Measurements from ENCODE around the gene FOXA3.
"Not testable (repeated sequence)": the region's sequence is repeated elsewhere in the genome, so short reads cannot be mapped to it uniquely, and the experiment has no call there.

The FOXA3 gene

GRCh38 chr19:45886427-45887199 is 22.5 kb downstream of the FOXA3 start:
- peak; percentile 88 for DNase-seq (ENCODE audit: low read depth, low spot score)
- H3K27ac ChIP-seq = peak overlapping the region; percentile 83

DNA sequence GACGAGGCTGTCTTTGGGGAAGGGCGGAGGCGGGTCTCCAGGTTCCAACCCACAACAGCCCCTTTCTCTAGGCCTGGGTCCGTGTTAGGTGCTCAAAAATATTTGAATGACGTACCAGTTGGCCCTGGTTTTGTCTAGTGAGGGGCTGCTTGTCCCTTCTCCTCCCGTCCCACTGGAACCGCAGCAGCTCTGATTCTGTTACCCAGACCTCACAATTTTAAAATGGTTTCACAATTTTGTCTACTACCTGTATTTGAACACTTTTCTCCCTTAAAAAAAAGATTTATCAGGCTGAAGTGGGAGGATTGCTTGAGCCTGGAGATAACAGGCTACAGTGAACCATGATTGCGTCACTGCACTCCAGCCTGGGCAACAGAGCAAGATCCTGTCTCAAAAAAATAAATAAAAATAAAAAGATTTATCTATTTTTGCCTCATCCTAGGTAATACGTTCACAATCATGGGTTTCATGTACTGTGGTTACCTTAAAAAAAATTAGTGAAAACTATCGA is 23.1 kb downstream of the FOXA3 start:
- no peak for DNase-seq (ENCODE audit: low read depth, low spot score)
- H3K27ac ChIP-seq = peak overlapping the region; percentile 83

DNA sequence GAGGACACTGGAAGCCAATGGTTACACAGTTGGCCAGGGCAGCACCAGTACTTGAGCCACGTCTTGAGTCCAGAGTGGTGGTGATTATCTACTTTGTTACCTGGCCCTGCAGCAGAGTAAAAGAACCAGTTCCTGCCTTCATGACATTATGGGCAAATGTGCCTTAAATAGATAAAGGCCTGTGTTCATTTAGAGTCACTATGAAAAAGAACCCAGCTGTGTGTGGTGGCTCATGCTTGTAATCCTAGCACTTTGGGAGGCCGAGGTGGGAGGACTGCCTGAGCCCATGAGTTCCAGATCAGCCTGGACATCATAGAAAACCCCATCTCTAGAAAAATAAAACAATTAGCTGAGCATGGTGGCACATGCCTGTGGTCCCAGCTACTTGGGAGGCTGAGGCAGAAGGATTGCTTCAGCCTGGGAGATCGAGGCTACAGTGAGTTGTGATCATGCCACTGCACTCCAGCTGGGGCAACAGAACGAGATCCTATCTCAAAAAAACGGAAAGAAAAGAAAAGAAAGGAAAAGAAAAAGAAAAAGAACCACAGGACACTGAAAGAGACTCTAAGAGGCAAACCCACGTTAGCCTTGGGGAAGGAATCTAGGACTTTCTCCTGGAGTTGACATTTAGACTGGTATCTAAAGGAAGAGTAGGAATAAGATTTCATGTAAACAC is 25.2 kb downstream of the FOXA3 start:
- DNase-seq (ENCODE audit: low read depth, low spot score) = no peak
- H3K27ac ChIP-seq = no peak overlapping the region

GRCh38 chr19:45890877-45891276 is 26.8 kb downstream of the FOXA3 start:
- no peak for DNase-seq (ENCODE audit: low read depth, low spot score)
- H3K27ac ChIP-seq = no peak overlapping the region

DNA sequence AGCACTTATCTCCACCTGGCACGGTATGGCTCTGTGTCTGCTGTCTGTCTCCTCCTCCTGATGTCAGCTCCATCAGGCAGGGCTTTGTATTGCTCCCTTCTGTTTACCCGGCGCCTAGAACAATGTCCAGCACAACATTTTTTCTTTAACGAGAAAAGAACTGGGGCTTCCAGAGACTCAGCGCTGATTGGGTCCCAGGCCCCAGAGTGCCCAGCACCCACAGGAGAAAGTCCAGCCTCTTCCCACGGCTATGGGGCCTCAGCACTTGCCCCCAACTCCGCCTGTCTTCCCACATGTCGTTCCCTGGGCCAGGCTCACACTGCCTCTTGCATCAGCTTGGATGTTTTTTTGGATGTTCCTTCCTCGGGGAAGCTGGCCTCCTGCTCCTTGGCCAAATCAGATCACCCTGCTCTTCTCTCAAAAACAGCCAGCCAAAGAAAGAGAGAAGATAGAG is 31.4 kb downstream of the FOXA3 start:
- no peak overlapping the region for H3K27ac ChIP-seq
- no peak for DNase-seq (ENCODE audit: low read depth, low spot score)

DNA sequence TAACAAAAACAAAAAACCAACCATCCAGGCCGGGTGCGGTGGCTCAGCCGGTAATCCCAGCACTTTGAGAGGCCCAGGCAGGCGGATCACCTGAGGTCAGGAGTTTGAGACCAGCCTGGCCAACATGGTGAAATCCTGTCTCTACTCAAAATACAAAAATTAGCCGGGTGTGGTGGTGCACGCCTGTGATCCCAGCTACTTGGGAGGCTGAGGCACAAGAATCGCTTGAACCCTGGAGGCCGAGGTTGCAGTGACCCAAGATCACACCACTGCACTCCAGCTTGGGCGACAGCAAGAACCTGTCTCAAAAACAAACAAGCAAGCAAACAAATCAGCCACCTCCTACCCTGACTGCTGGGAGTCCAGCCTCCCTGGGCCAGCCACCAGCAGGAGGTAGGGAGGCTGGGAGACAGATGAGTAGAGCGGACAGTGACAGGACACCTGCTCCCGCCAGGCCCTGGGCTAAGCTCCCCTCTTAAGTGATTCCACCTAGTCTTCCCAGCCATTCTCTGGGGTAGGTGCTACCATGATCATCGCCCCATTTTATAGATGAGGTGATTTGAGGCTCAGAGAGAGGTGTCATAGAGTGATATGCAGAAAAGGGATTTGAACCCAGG is 32.0 kb downstream of the FOXA3 start:
- not testable (repeated sequence) for H3K27ac ChIP-seq; DNase-seq (ENCODE audit: low read depth, low spot score)

- no peak for DNase-seq (ENCODE audit: low read depth, low spot score)
Measured at GRCh38 chr19:45897261-45897812, 33.2 kb downstream of the FOXA3 start.

GRCh38 chr19:45899253-45899652 is 35.1 kb downstream of the FOXA3 start:
- H3K27ac ChIP-seq = no peak overlapping the region
- DNase-seq (ENCODE audit: low read depth, low spot score) = no peak

More at GRCh38 chr19:45897261-45897812, 33.2 kb downstream of the FOXA3 start:
- no peak overlapping the region for H3K27ac ChIP-seq

DNA sequence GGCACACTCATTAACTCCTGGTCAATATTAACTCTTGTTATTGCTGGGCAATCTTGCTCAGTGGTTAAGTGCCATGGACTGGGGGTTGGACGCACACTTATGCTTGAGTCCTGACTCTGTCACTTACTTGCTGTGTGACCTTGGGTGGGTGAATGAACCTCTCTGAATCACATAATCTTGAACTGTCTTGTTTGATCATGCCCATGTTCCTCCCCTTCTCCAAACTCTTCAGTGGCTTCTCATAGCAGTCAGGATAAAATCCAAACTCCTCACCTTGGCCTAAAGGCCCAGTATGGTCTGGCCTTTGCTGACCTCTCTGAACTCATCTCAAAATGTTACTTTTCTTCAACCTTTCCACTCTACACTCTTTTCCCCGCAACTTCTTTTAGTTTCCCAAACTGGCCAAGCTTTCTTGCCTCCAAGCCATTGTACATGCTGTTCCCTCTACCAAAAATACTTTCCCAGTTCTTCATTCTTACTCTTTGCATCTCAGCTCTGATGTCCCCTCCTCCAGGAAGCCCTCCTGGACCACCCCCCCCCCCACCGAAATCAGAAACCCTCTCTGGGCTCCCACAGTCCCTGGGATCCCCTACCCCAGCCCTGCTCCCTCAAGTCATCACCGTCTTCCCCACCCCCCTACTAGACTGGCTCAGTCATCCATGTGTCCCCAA is 35.9 kb downstream of the FOXA3 start:
- H3K27ac ChIP-seq = no peak overlapping the region

DNA sequence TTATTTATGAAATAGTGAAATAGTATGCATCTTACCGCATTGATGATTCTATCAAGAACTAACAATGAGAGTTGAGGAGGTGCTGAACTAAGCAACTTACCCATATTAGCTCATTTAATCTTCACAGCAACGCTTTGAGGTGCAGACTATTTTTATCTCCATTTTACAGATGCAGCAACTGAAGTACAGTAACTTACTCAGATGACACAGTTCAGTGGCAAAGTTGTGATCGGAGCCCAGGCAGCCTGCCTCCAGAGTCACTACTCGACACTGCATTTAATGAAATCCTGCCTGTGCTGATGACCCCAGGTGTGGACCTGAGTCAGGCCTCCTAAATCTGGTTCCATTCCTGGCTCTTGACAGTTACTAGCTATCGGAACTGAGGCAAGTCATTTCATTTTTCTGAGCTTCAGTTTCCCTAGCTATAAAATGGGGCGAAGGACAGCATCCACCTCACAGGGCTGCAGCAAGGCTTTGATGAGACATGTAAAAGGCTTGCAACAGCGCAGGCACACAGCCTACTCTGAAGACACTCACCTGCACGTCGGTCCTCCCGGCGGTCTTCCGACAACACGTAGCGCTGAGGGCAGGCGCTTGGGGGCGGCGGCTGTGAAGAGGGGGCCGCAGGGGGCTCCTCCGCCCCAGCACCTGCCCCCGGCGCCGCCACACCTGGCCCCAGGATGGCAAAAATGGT is 36.8 kb downstream of the FOXA3 start:
- no peak overlapping the region for H3K27ac ChIP-seq
- no peak for DNase-seq (ENCODE audit: low read depth, low spot score)

More for the DNA sequence above, 35.9 kb downstream of the FOXA3 start:
- DNase-seq (ENCODE audit: low read depth, low spot score) = no peak

GRCh38 chr19:45901432-45901911 is 37.3 kb downstream of the FOXA3 start:
- H3K27ac ChIP-seq = no peak overlapping the region

GRCh38 chr19:45901912-45902650 is 38.0 kb downstream of the FOXA3 start, which contains the start of gene MYPOP:
TSS of gene MYPOP (minus strand) at chr19:45902613. CDS start at chr19:45901773, 840 bp downstream.
- H3K27ac ChIP-seq = peak within 1 kb of the TSS; percentile 28
- DNase-seq (ENCODE audit: low read depth, low spot score) = no peak

More at GRCh38 chr19:45901432-45901911, 37.3 kb downstream of the FOXA3 start:
- no peak for DNase-seq (ENCODE audit: low read depth, low spot score)

GRCh38 chr19:45902651-45903625 is 38.8 kb downstream of the FOXA3 start:
- peak overlapping the region; percentile 28 for H3K27ac ChIP-seq

DNA sequence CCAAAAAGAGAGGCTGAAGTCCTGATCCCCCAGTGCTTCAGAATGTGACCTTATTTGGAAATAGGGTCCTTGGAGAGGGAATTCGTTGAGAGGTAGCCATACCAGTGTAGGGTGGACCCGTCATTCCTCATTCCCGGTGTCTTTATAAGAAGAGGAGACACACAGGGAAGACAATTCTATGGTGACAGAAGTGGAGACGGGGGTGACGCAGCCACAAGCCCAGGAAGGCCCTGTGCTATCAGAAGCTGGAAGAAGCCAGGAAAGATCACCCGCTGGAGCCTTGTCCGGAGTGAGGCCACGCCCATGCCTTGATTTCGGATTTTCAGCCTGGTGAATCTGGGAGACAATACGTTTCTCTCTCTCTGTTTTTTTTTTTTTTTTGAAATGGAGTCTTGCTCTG is 40.9 kb downstream of the FOXA3 start:
- DNase-seq (ENCODE audit: low read depth, low spot score) = no peak

More at GRCh38 chr19:45902651-45903625, 38.8 kb downstream of the FOXA3 start:
- peak; percentile 64 for DNase-seq (ENCODE audit: low read depth, low spot score)

GRCh38 chr19:45906221-45906620 is 42.1 kb downstream of the FOXA3 start:
- peak; percentile 49 for DNase-seq (ENCODE audit: low read depth, low spot score)
- H3K27ac ChIP-seq = no peak overlapping the region

More for the DNA sequence above, 40.9 kb downstream of the FOXA3 start:
- H3K27ac ChIP-seq = no peak overlapping the region

DNA sequence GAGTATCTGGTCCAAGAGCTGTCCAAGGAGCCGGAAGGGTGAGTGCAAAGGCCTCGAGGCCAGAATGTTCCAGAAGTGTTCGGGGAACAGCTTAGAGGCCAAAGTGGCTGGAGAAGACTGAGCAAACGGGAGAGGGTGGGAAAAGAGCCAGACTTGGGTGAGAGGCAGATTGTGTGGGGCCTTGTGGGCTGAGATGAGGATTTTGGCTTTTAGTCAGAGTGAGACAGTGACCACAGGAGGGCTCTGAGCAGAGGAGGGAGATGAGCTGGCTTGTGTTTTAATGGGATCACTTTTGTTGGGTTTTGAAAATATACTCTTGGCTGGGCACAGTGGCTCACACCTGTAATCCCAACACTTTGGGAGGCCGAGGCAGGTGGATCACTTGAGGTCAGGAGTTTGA is 44.8 kb downstream of the FOXA3 start:
- DNase-seq (ENCODE audit: low read depth, low spot score) = no peak
- H3K27ac ChIP-seq = no peak overlapping the region

DNA sequence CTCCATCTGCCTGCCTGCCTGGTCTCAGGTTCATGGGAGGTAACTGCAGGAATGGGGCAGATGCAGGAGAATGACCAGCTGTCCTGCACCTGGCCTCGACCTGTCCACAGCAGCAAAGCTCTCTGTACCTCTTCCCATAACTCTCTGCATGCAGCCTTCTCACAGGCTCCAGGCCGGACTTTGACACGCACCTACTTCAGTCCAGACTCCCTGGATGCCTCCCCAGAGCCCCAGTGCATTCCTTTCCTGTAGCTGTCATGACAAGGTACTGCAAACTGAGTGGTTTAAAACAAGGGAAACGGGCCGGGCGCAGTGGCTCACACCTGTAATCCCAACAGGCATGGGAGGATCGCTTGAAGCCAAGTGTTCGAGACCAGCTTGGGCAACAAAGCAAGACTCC is 47.2 kb downstream of the FOXA3 start:
- H3K27ac ChIP-seq = no peak overlapping the region
- no peak for DNase-seq (ENCODE audit: low read depth, low spot score)

All from epithelial cell of prostate (primary cell).